ENCODE measurements around the gene BAIAP2.

- TF ChIP-seq POLR2AphosphoS5 (IDR thresholded peaks at IDR 0.05; ENCODE audit: low read depth, low read length): no peak
- no peak for TF ChIP-seq SIN3A (IDR thresholded peaks at IDR 0.05; ENCODE audit: borderline replicate concordance, insufficient read depth, low read length)
- no peak for TF ChIP-seq REST (IDR thresholded peaks at IDR 0.05; ENCODE audit: insufficient read depth in 1 of 2, low read depth in 2 of 2, low read length in 2 of 2)
Observed at GRCh38 chr17:81083125-81083765, 48.3 kb downstream of the BAIAP2 start.

All from PFSK-1 (cell line).